ENCODE results near the gene USP31. TPM values are rescaled to one million over a fixed set of nuclear protein-coding genes. Genes with fewer than 3 reads are reported as not detected.

Gene USP31
- total RNA-seq, 1 donor from 2014 or later, result 13.4 TPM

- TF ChIP-seq CTCF (IDR thresholded peaks at IDR 0.05; ENCODE audit: insufficient read depth, low read length, severe bottlenecking), result no peak
- H3K4me3 ChIP-seq (ENCODE audit: low read depth, low read length), result no peak overlapping the region
- H3K36me3 ChIP-seq (ENCODE audit: control insufficient read depth, insufficient read depth, low read length), result peaks cover 7% of the 10 kb centered on the region
- FAIRE-seq (no peak), DNase-seq (ENCODE audit: low read depth) (no peak)
- no peaks in the 10 kb centered on the region for H3K27me3 ChIP-seq (ENCODE audit: control insufficient read depth, insufficient read depth, low read length)
Measured at GRCh38 chr16:23088018-23088417, 61.2 kb downstream of the USP31 start.

- no peak for DNase-seq (ENCODE audit: low read depth)
- Histone ChIP-seq H3K4me3 (ENCODE audit: low read depth, low read length) (no peak overlapping the region), H3K27me3 (ENCODE audit: control insufficient read depth, insufficient read depth, low read length) (no peaks in the 10 kb centered on the region), H3K36me3 (ENCODE audit: control insufficient read depth, insufficient read depth, low read length) (peaks cover 5% of the 10 kb centered on the region)
- TF ChIP-seq CTCF (IDR thresholded peaks at IDR 0.05; ENCODE audit: insufficient read depth, low read length, severe bottlenecking), result no peak
- FAIRE-seq, result no peak
Measured at GRCh38 chr16:23085949-23086348, 63.3 kb downstream of the USP31 start.

GRCh38 chr16:23082161-23082788, 67.0 kb downstream of the USP31 start:
- no peak for TF ChIP-seq CTCF (IDR thresholded peaks at IDR 0.05; ENCODE audit: insufficient read depth, low read length, severe bottlenecking)
- no peaks in the 10 kb centered on the region for H3K27me3 ChIP-seq (ENCODE audit: control insufficient read depth, insufficient read depth, low read length)
- H3K36me3 ChIP-seq (ENCODE audit: control insufficient read depth, insufficient read depth, low read length), result peaks cover 7% of the 10 kb centered on the region
- FAIRE-seq (no peak), DNase-seq (ENCODE audit: low read depth) (peak; percentile 55)
- H3K4me3 ChIP-seq (ENCODE audit: low read depth, low read length), result no peak overlapping the region

GRCh38 chr16:23081675-23082119, 67.6 kb downstream of the USP31 start:
- H3K4me3 ChIP-seq (ENCODE audit: low read depth, low read length), result no peak overlapping the region
- TF ChIP-seq CTCF (IDR thresholded peaks at IDR 0.05; ENCODE audit: insufficient read depth, low read length, severe bottlenecking), result no peak
- peaks cover 7% of the 10 kb centered on the region for H3K36me3 ChIP-seq (ENCODE audit: control insufficient read depth, insufficient read depth, low read length)
- DNase-seq (ENCODE audit: low read depth) (peak; percentile 89), FAIRE-seq (no peak)
- H3K27me3 ChIP-seq (ENCODE audit: control insufficient read depth, insufficient read depth, low read length), result no peaks in the 10 kb centered on the region

- no peak for FAIRE-seq
- H3K36me3 ChIP-seq (ENCODE audit: control insufficient read depth, insufficient read depth, low read length), result peaks cover 8% of the 10 kb centered on the region
- no peak for TF ChIP-seq CTCF (IDR thresholded peaks at IDR 0.05; ENCODE audit: insufficient read depth, low read length, severe bottlenecking)
- no peak for DNase-seq (ENCODE audit: low read depth)
- H3K4me3 ChIP-seq (ENCODE audit: low read depth, low read length), result no peak overlapping the region
- no peaks in the 10 kb centered on the region for H3K27me3 ChIP-seq (ENCODE audit: control insufficient read depth, insufficient read depth, low read length)
Measured at GRCh38 chr16:23080747-23081146, 68.5 kb downstream of the USP31 start.

GRCh38 chr16:23080329-23080728, 68.9 kb downstream of the USP31 start:
- Histone ChIP-seq H3K36me3 (ENCODE audit: control insufficient read depth, insufficient read depth, low read length) (peaks cover 8% of the 10 kb centered on the region), H3K4me3 (ENCODE audit: low read depth, low read length) (no peak overlapping the region), H3K27me3 (ENCODE audit: control insufficient read depth, insufficient read depth, low read length) (no peaks in the 10 kb centered on the region)
- DNase-seq (ENCODE audit: low read depth), result no peak
- no peak for TF ChIP-seq CTCF (IDR thresholded peaks at IDR 0.05; ENCODE audit: insufficient read depth, low read length, severe bottlenecking)
- FAIRE-seq, result no peak
